ENCODE data around the gene MTPN.

GRCh38 chr7:135990258-135990657 is 13.1 kb upstream of the MTPN start:
- TF ChIP-seq CTCF (IDR thresholded peaks at IDR 0.05) (no peak), POLR2A (IDR thresholded peaks at IDR 0.05) (no peak)
